Measurements from ENCODE around the gene GJD2.

Gene GJD2

GRCh38 chr15:34772312-34772711 is 17.5 kb upstream of the GJD2 start:
- no peak for DNase-seq

GRCh38 chr15:34769711-34770110 is 14.9 kb upstream of the GJD2 start:
- DNase-seq = no peak

- no peak for DNase-seq
Measured at GRCh38 chr15:34768530-34768929, 13.7 kb upstream of the GJD2 start.

- no peak for DNase-seq
Measured at GRCh38 chr15:34765741-34766140, 10.9 kb upstream of the GJD2 start.

GRCh38 chr15:34760909-34761308 is 6.1 kb upstream of the GJD2 start:
- DNase-seq = no peak

- no peak for DNase-seq
Measured at GRCh38 chr15:34759992-34760391, 5.2 kb upstream of the GJD2 start.

GRCh38 chr15:34759347-34759746 is 4.5 kb upstream of the GJD2 start:
- no peak for DNase-seq

GRCh38 chr15:34757262-34757661 is 2.5 kb upstream of the GJD2 start:
- no peak for DNase-seq

GRCh38 chr15:34755419-34755773 is 598 bp upstream of the GJD2 start:
- no peak for DNase-seq

- DNase-seq = no peak
Measured at GRCh38 chr15:34754171-34754601, 612 bp downstream of the GJD2 start.

- no peak for DNase-seq
Measured at GRCh38 chr15:34753236-34753894, 1.4 kb downstream of the GJD2 start.

GRCh38 chr15:34749691-34750090 is 5.1 kb downstream of the GJD2 start:
- no peak for DNase-seq

GRCh38 chr15:34739346-34739745 is 15.5 kb downstream of the GJD2 start:
- no peak for DNase-seq

GRCh38 chr15:34738002-34738401 is 16.8 kb downstream of the GJD2 start:
- DNase-seq = no peak

GRCh38 chr15:34737477-34737876 is 17.3 kb downstream of the GJD2 start:
- no peak for DNase-seq

GRCh38 chr15:34734303-34734702 is 20.5 kb downstream of the GJD2 start:
- DNase-seq = no peak

GRCh38 chr15:34733621-34734020 is 21.2 kb downstream of the GJD2 start:
- DNase-seq = no peak

- DNase-seq = no peak
Measured at GRCh38 chr15:34732430-34732829, 22.4 kb downstream of the GJD2 start.

- DNase-seq = no peak
Measured at GRCh38 chr15:34730701-34731100, 24.1 kb downstream of the GJD2 start.

- no peak for DNase-seq
Measured at GRCh38 chr15:34729886-34730285, 24.9 kb downstream of the GJD2 start.

- no peak for DNase-seq
Measured at GRCh38 chr15:34729056-34729455, 25.7 kb downstream of the GJD2 start.

- DNase-seq = no peak
Measured at GRCh38 chr15:34726406-34727100, 28.2 kb downstream of the GJD2 start.

- DNase-seq = no peak
Measured at GRCh38 chr15:34725556-34725955, 29.2 kb downstream of the GJD2 start.

GRCh38 chr15:34724481-34724880 is 30.3 kb downstream of the GJD2 start:
- DNase-seq = no peak

GRCh38 chr15:34722439-34722836 is 32.4 kb downstream of the GJD2 start:
- no peak for DNase-seq

Measured in NCI-H2107 (cell line).